GM12875 (cell line): ENCODE results near the gene PIK3R2.
A peak's percentile ranks its signal among the peaks of the same experiment; 100 is the strongest.

ENCODE experiments used
- H3K4me3 ChIP-seq: one replicate; pipeline ENCODE4 v1.5.1; 2011; ENCODE audit warnings: low read depth, low read length, control low read depth
- TF ChIP-seq, protein P1 (sequence below): IDR thresholded peaks from 2 replicates; pipeline ENCODE4 v1.5.1; 2011; ENCODE audit warnings: low read depth, mild to moderate bottlenecking, control low read depth, inconsistent platforms, low read length, moderate library complexity, borderline replicate concordance; ENCODE audit not compliant: insufficient read depth

PIK3R2 gene

DNA sequence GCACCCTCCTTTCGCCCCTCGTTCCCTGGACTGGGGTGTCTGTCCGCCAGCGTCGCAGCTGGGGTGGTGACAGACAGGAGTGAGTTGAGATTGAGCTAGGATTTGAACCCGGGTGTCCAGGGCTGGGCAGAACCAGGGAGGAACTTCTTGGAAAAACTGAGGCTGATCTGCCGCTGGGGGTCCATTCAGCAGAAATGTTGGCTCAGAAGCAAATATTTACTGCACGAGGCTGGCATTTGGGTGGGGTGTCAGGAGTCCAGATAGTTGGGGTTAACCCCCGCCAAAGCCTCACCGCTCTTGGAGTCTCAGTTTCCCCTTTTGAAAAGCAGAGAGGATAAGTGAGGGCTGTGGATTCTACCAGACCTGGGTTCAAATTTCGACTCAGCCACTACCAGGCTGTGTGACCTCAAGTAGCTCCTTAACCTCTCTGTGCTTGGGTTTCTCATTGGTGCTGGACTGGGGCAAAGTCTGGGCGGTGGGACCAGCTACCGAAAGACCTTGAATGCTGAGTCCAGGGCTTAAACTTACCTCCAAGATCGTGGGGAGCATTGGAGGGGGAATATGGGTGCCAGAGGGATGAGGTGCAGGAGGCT lies 34.4 kb upstream of the PIK3R2 start:
- H3K4me3 ChIP-seq, result peak overlapping the region; percentile 60
- TF ChIP-seq, protein P1, sequence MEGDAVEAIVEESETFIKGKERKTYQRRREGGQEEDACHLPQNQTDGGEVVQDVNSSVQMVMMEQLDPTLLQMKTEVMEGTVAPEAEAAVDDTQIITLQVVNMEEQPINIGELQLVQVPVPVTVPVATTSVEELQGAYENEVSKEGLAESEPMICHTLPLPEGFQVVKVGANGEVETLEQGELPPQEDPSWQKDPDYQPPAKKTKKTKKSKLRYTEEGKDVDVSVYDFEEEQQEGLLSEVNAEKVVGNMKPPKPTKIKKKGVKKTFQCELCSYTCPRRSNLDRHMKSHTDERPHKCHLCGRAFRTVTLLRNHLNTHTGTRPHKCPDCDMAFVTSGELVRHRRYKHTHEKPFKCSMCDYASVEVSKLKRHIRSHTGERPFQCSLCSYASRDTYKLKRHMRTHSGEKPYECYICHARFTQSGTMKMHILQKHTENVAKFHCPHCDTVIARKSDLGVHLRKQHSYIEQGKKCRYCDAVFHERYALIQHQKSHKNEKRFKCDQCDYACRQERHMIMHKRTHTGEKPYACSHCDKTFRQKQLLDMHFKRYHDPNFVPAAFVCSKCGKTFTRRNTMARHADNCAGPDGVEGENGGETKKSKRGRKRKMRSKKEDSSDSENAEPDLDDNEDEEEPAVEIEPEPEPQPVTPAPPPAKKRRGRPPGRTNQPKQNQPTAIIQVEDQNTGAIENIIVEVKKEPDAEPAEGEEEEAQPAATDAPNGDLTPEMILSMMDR, result no peak

- peak overlapping the region; percentile 21 for H3K4me3 ChIP-seq
Observed at GRCh38 chr19:18119013-18119716, 33.8 kb upstream of the PIK3R2 start.

GRCh38 chr19:18119717-18120105 lies 33.3 kb upstream of the PIK3R2 start:
- TF ChIP-seq, protein P1, result no peak
- no peak overlapping the region for H3K4me3 ChIP-seq

More at GRCh38 chr19:18119013-18119716, 33.8 kb upstream of the PIK3R2 start:
- TF ChIP-seq, protein P1, result no peak

GRCh38 chr19:18120127-18120526 lies 32.8 kb upstream of the PIK3R2 start:
- TF ChIP-seq, protein P1, result no peak
- no peak overlapping the region for H3K4me3 ChIP-seq

- TF ChIP-seq, protein P1, result no peak
- H3K4me3 ChIP-seq, result no peak overlapping the region
Observed at GRCh38 chr19:18121166-18121565, 31.8 kb upstream of the PIK3R2 start.

DNA sequence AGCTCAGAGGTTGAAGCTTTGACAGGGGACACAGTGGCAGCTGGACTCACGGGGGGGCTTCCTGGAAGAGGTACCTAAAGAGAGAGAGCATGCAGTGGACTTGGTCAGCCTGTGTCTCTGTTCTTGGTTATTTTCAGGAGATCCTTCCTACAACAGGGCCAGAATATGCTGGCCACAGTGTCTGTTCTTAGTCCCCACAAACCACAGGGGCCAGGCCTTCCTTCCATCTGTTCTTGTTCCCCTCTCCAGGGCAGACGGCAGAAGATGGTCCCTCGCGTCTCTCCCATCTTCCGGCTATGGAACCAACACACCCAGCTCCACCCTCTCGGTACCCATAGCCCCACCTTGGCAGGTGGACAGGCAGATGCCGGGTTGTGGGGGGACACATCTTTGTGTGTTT lies 30.5 kb upstream of the PIK3R2 start:
- TF ChIP-seq, protein P1, result no peak
- no peak overlapping the region for H3K4me3 ChIP-seq
